ENCODE data around the gene KIAA0513.

Gene KIAA0513

GRCh38 chr16:85137323-85138072, 109.9 kb downstream of the KIAA0513 start:
- no peak for TF ChIP-seq CTCF (IDR thresholded peaks at IDR 0.05; ENCODE audit: low read depth, low read length)
- no peaks in the 10 kb centered on the region for H3K27me3 ChIP-seq
- H3K4me1 ChIP-seq = peaks cover 10% of the 10 kb centered on the region
- no peaks in the 10 kb centered on the region for H3K36me3 ChIP-seq
- no peaks in the 10 kb centered on the region for H3K9me3 ChIP-seq
- peak; percentile 85 for DNase-seq
- peak overlapping the region; percentile 26 for H3K4me3 ChIP-seq (ENCODE audit: low read depth, low read length)

DNA sequence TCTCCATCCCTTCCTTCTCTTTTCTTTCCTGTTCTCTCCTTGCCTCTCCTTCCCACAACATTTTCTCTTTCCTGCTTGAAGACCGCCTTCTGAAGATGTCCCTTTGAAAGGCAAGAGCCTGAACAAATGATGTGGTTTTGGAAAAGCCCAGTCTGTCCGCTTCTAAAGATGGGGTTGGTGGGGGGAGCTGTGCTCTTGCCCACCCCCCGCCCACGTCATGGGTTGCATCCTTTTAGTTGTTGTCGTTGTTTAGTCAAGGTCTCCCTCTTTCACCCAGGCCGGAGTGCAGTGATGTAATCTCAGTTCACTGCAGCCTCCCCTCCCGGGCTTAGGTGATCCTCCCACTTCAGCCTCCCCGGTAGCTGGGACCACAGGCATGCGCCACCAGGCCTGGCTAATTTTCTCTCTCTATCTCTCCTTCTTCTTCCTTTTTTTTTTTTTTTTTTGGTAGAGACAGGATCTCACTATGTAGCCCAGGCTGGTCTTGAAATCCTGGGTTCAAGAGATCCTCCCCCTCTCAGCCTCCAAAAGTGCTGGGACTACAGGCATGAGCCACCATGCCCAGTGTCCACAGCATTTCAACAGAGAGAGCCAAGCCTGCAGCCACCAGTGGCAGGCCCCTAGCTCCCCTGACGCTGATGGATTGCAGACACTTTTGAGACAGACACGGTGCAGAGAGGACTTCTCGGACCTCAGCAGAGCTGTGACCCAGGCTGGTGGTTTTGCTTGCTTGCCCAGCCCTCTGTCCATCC, 110.7 kb downstream of the KIAA0513 start:
- H3K36me3 ChIP-seq = no peaks in the 10 kb centered on the region
- peaks cover 10% of the 10 kb centered on the region for H3K4me1 ChIP-seq
- no peak for TF ChIP-seq CTCF (IDR thresholded peaks at IDR 0.05; ENCODE audit: low read depth, low read length)
- H3K9me3 ChIP-seq = no peaks in the 10 kb centered on the region
- no peak for DNase-seq
- no peak overlapping the region for H3K4me3 ChIP-seq (ENCODE audit: low read depth, low read length)
- H3K27me3 ChIP-seq = no peaks in the 10 kb centered on the region

DNA sequence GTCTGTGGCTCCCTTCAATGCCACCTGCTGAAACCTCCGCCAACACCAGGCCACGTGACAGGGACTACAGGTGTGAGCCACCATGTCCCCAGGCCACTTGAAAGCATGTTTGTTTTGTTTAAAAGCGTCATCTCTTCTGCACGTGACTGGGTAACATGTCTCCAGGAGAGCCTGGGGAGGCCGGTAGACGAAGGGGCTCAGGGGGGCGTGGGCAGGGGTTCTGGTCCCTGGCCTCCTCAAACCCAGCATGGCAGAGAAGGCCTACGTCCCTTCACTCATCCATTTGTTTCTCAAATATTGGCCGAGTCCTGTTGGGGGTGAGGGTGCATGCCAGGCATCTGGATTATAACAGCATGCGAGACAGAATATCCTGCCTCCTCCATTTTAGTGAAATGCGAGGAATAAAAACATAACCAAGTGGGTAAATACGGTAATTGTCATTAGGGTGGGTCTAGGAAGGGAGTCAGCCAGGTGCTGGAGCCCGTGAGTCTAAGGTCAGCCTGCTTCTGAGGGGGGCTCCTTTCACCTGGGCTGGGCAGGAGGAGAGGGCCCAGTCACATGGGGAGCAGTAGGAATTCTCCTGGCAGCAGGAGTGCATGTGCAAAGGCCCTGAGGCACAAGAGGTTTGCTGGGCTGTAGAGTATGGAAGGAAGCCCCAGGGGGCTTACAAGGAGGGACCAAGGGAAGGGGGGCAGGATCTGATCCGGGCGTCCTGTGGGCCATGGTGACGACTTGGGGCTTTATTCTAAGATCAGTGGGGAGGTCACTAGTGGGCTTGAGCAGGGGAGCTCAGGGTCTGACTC, 111.4 kb downstream of the KIAA0513 start:
- Histone ChIP-seq H3K27me3 (no peaks in the 10 kb centered on the region), H3K4me1 (peaks cover 11% of the 10 kb centered on the region), H3K9me3 (no peaks in the 10 kb centered on the region), H3K36me3 (no peaks in the 10 kb centered on the region), H3K4me3 (ENCODE audit: low read depth, low read length) (no peak overlapping the region)
- no peak for TF ChIP-seq CTCF (IDR thresholded peaks at IDR 0.05; ENCODE audit: low read depth, low read length)
- DNase-seq = no peak

GRCh38 chr16:85139881-85140339, 112.3 kb downstream of the KIAA0513 start:
- Histone ChIP-seq H3K4me3 (ENCODE audit: low read depth, low read length) (no peak overlapping the region), H3K4me1 (peaks cover 15% of the 10 kb centered on the region), H3K9me3 (no peaks in the 10 kb centered on the region; the same call in 1 of the 2 replicates), H3K36me3 (no peaks in the 10 kb centered on the region), H3K27me3 (no peaks in the 10 kb centered on the region)
- TF ChIP-seq CTCF (IDR thresholded peaks at IDR 0.05; ENCODE audit: low read depth, low read length) = no peak
- no peak for DNase-seq

DNA sequence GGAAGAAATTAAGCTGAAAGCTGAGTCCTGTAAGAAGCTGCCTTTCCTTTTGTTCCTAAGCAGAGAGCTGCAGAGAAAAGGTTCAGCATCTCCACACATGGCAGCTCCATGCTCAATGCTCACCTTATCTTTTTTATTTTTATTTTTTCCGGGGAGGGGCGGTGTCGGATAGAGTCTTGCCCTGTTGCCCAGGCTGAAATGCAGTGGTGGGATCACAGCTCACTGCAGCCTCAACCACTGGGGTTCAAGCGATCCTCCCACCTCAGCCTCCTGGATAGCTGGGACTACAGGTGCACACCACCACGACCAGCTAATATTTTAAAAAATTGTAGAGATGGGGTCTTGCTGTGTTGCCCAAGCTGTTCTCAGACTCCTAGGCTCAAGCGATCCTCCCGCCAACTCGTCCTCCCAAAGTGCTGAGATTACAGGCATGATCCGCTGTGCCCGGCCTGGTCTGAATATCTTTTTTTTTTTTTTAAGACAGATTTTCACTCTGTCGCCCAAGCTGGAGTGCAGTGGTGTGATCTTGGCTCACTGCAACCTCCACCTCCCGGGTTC, 112.9 kb downstream of the KIAA0513 start:
- Histone ChIP-seq H3K9me3 (no peaks in the 10 kb centered on the region; the same call in 1 of the 2 replicates), H3K27me3 (no peaks in the 10 kb centered on the region), H3K36me3 (no peaks in the 10 kb centered on the region), H3K4me3 (ENCODE audit: low read depth, low read length) (no peak overlapping the region), H3K4me1 (peaks cover 15% of the 10 kb centered on the region)
- no peak for DNase-seq
- TF ChIP-seq CTCF (IDR thresholded peaks at IDR 0.05; ENCODE audit: low read depth, low read length) = no peak
